HepG2 (cell line): Measurements from ENCODE around the gene ISG20L2. TPM values are rescaled to one million over a fixed set of nuclear protein-coding genes. Genes with fewer than 3 reads are reported as not detected.

Experiments
- ARID5B ChIP-seq: IDR thresholded peaks from 2 replicates; pipeline ENCODE4 v1.4.0; 2020; ENCODE audit warnings: mild to moderate bottlenecking, missing genetic modification reagents
- ATF7 ChIP-seq, 2 experiments: fragments of 450-650 bp in 1 of 2; sonication (generic) in 1 of 2; formaldehyde crosslinking in 1 of 2; IDR thresholded peaks; 2 replicates each; pipeline versions ENCODE4 v1.4.0 to v1.6.1; 2016 to 2020; ENCODE audit warnings: antibody characterized with exemption in 1 of 2, mild to moderate bottlenecking in 1 of 2, missing genetic modification reagents in 1 of 2
- ESRRA ChIP-seq: sonication (generic); formaldehyde crosslinking; IDR thresholded peaks from 2 replicates; pipeline ENCODE4 v1.5.1; 2020; ENCODE audit warnings: mild to moderate bottlenecking, low read depth, missing genetic modification reagents
- HIVEP1 ChIP-seq: sonication (generic); formaldehyde crosslinking; IDR thresholded peaks from 2 replicates; pipeline ENCODE4 v1.4.0; 2020; ENCODE audit warnings: mild to moderate bottlenecking, missing genetic modification reagents
- HMGA1 ChIP-seq: sonication (generic); formaldehyde crosslinking; conservative IDR thresholded peaks from 2 replicates; pipeline ENCODE4 v1.4.0; 2020; ENCODE audit warnings: missing genetic modification reagents
- HOXA3 ChIP-seq: sonication (generic); formaldehyde crosslinking; IDR thresholded peaks from 2 replicates; pipeline ENCODE4 v1.5.0; 2020; ENCODE audit warnings: missing genetic modification reagents
- KAT2B ChIP-seq: fragments of 150-350 bp; IDR thresholded peaks from 2 replicates; pipeline ENCODE4 v1.6.1; 2014; ENCODE audit warnings: low read depth, low read length, borderline replicate concordance
- KAT8 ChIP-seq: IDR thresholded peaks from 2 replicates; pipeline ENCODE4 v1.6.1; 2016; ENCODE audit warnings: missing genetic modification reagents, missing compliant biosample characterization
- KDM6A ChIP-seq: IDR thresholded peaks from 2 replicates; pipeline ENCODE4 v1.6.1; 2016; ENCODE audit warnings: low read depth
- NFRKB ChIP-seq: fragments of 450-650 bp; IDR thresholded peaks from 2 replicates; pipeline ENCODE4 v1.6.1; 2017
- SOX5 ChIP-seq: IDR thresholded peaks from 2 replicates; pipeline ENCODE4 v1.6.1; 2016; ENCODE audit warnings: borderline replicate concordance
- SP5 ChIP-seq: IDR thresholded peaks from 2 replicates; pipeline ENCODE4 v1.6.1; 2016; ENCODE audit warnings: low read depth, borderline replicate concordance
- TARDBP ChIP-seq: sonication (generic); formaldehyde crosslinking; IDR thresholded peaks from 2 replicates; pipeline ENCODE4 v1.8.0; 2022; ENCODE audit warnings: mild to moderate bottlenecking, missing genetic modification reagents
- TEF ChIP-seq: sonication (generic); formaldehyde crosslinking; IDR thresholded peaks from 2 replicates; pipeline ENCODE4 v1.5.0; 2020; ENCODE audit warnings: missing genetic modification reagents
- TSC22D2 ChIP-seq: sonication (generic); formaldehyde crosslinking; IDR thresholded peaks from 2 replicates; pipeline ENCODE4 v1.5.1; 2020; ENCODE audit warnings: missing genetic modification reagents, mild to moderate bottlenecking, borderline replicate concordance
- ZNF33A ChIP-seq: sonication (generic); formaldehyde crosslinking; IDR thresholded peaks from 2 replicates; pipeline ENCODE4 v1.5.1; 2020; ENCODE audit warnings: missing genetic modification reagents, mild to moderate bottlenecking, moderate library complexity, borderline replicate concordance
- ZNF589 ChIP-seq: sonication (generic); formaldehyde crosslinking; conservative IDR thresholded peaks from 2 replicates; pipeline ENCODE4 v1.8.0; 2022; ENCODE audit warnings: mild to moderate bottlenecking, moderate library complexity, missing genetic modification reagents
- ZNF672 ChIP-seq: sonication (generic); formaldehyde crosslinking; IDR thresholded peaks from 2 replicates; pipeline ENCODE4 v1.8.1; 2022; ENCODE audit warnings: missing genetic modification reagents
- ZNF773 ChIP-seq: sonication (generic); formaldehyde crosslinking; IDR thresholded peaks from 2 replicates; pipeline ENCODE4 v1.4.0; 2020; ENCODE audit warnings: missing genetic modification reagents, borderline replicate concordance
- ZNF781 ChIP-seq: sonication (generic); formaldehyde crosslinking; IDR thresholded peaks from 2 replicates; pipeline ENCODE4 v1.5.1; 2020; ENCODE audit warnings: borderline replicate concordance, mild to moderate bottlenecking, missing genetic modification reagents; ENCODE audit errors: not compliant biosample characterization
- polyA plus RNA-seq, 8 experiments: library from polyadenylated mRNA; depleted of rRNA in 3 of 8; stranded (reverse) in 7 of 8; unstranded in 1 of 8; fragments of >200 nt; fragmentation: Illumina TruSeq in 4 of 8; extraction: Trizol in 4 of 8; gene quantifications; 2 replicates each; pipeline versions ENCODE4 v1.2.1 to v1.2.3, GENCODE V29; 2011 to 2016; ENCODE audit warnings: low read depth in 4 of 8, missing spikeins in 1 of 8, mixed read lengths in 1 of 8; ENCODE audit not compliant: insufficient read depth in 1 of 8
- total RNA-seq, 5 experiments: library from RNA; depleted of rRNA; stranded (reverse); fragments of >200 nt; fragmentation: Illumina TruSeq; extraction: Trizol; gene quantifications; 2 replicates each; pipeline ENCODE4 v1.2.3, GENCODE V29; 2016; ENCODE audit warnings: low read depth in 1 of 5
- TF ChIP-seq, protein P1 (sequence below): sonication (generic); formaldehyde crosslinking; IDR thresholded peaks from 2 replicates; pipeline ENCODE4 v1.5.1; 2020; ENCODE audit warnings: mild to moderate bottlenecking, missing genetic modification reagents, moderate library complexity

The ISG20L2 gene
- total and polyA plus RNA-seq, 2 of the 13 experiments (the other 11 are each of a cell fraction or from before 2014, with no cell fraction given): 19.8 to 21.3 TPM

DNA sequence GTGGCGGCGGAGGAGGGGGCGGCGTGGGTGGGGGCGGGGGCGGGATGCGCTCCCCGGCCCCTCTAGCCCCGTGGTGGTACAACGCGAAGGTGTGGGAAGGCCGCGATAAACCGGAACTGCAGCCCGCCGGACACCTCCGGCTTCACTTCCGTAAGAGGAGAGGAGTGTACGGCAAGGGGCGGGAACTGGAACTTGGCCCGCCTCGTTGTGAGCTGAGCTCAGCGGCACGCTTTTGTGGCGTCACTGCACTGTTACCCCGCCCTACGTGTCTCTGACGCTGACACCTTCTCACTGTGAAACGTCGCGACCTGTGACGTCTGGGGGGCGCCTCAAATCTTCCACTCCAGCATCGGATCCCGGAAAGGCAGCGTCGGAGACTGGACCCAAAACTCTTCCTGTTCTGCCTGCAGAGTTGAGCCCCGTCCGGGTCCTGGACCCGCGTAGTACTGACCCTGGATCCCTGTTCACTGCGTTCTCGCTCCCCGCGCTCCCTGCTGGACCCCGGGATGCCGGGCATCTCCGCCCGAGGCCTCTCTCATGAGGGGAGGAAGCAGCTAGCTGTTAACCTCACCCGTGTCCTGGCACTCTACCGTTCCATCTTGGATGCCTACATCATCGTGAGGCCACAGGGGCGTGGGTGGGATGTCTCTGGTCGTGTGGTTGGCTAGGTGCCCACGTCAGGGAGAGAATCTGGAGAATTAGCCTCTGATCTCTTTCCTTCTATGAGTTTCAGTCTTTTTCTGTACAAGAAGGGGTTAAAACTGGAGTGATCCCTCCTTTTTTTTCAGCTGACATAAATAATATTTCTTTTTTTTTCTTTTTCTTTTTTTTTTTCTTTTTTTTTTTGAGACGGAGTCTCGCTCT, at the start of gene ISG20L2 (continued):
- no peak for TF ChIP-seq ESRRA (CRISPR knock-in tag)
- TF ChIP-seq TEF (CRISPR knock-in tag): no peak
- TF ChIP-seq SOX5 (CRISPR knock-in tag): peak; percentile 12; the same call in 1 of the 2 replicates
- TF ChIP-seq ZNF781 (CRISPR knock-in tag): no peak
- no peak for TF ChIP-seq ZNF589
- no peak; the same call in 1 of the 2 replicates for TF ChIP-seq ARID5B (CRISPR knock-in tag)
- TF ChIP-seq TSC22D2: no peak
- TF ChIP-seq, protein P1, sequence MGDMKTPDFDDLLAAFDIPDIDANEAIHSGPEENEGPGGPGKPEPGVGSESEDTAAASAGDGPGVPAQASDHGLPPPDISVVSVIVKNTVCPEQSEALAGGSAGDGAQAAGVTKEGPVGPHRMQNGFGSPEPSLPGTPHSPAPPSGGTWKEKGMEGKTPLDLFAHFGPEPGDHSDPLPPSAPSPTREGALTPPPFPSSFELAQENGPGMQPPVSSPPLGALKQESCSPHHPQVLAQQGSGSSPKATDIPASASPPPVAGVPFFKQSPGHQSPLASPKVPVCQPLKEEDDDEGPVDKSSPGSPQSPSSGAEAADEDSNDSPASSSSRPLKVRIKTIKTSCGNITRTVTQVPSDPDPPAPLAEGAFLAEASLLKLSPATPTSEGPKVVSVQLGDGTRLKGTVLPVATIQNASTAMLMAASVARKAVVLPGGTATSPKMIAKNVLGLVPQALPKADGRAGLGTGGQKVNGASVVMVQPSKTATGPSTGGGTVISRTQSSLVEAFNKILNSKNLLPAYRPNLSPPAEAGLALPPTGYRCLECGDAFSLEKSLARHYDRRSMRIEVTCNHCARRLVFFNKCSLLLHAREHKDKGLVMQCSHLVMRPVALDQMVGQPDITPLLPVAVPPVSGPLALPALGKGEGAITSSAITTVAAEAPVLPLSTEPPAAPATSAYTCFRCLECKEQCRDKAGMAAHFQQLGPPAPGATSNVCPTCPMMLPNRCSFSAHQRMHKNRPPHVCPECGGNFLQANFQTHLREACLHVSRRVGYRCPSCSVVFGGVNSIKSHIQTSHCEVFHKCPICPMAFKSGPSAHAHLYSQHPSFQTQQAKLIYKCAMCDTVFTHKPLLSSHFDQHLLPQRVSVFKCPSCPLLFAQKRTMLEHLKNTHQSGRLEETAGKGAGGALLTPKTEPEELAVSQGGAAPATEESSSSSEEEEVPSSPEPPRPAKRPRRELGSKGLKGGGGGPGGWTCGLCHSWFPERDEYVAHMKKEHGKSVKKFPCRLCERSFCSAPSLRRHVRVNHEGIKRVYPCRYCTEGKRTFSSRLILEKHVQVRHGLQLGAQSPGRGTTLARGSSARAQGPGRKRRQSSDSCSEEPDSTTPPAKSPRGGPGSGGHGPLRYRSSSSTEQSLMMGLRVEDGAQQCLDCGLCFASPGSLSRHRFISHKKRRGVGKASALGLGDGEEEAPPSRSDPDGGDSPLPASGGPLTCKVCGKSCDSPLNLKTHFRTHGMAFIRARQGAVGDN: peak; percentile 85
- no peak for TF ChIP-seq HMGA1
- TF ChIP-seq KAT8 (CRISPR knock-in tag): peak; percentile 84
- TF ChIP-seq KDM6A (CRISPR knock-in tag): no peak
- TF ChIP-seq SP5 (CRISPR knock-in tag): peak; percentile 82
- TF ChIP-seq NFRKB: no peak
- TF ChIP-seq TARDBP (CRISPR knock-in tag): peak; percentile 26; the same call in 1 of the 2 replicates
- no peak for TF ChIP-seq ZNF33A
- TF ChIP-seq HOXA3 (CRISPR knock-in tag): peak; percentile 100
- no peak for TF ChIP-seq KAT2B
- no peak for TF ChIP-seq ZNF672
- 0 out of 2 replicates have a peak, but pooled peaks have one; percentile 42 for TF ChIP-seq HIVEP1 (CRISPR knock-in tag)
- no peak for TF ChIP-seq ATF7 (IDR thresholded peaks at IDR 0.05)
- TF ChIP-seq ATF7 (CRISPR knock-in tag; IDR thresholded peaks at IDR 0.05): peak; percentile 18; the same call in 1 of the 2 replicates
- 0 out of 2 replicates have a peak, but pooled peaks have one; percentile 52 for TF ChIP-seq ZNF773 (CRISPR knock-in tag)
